GM12891 (cell line): Measurements from ENCODE around the gene CAMK1D.

Experiments
- POLR2A ChIP-seq: IDR thresholded peaks from 2 replicates; pipeline ENCODE4 v1.6.1; 2011; ENCODE audit warnings: low read depth, low read length, control low read depth
- SPI1 ChIP-seq: IDR thresholded peaks from 2 replicates; pipeline ENCODE4 v1.6.1; 2011; ENCODE audit warnings: low read depth, low read length, control low read depth
- TAF1 ChIP-seq: IDR thresholded peaks from 2 replicates; pipeline ENCODE4 v1.6.1; 2011; ENCODE audit warnings: low read depth, low read length, control low read depth

DNA sequence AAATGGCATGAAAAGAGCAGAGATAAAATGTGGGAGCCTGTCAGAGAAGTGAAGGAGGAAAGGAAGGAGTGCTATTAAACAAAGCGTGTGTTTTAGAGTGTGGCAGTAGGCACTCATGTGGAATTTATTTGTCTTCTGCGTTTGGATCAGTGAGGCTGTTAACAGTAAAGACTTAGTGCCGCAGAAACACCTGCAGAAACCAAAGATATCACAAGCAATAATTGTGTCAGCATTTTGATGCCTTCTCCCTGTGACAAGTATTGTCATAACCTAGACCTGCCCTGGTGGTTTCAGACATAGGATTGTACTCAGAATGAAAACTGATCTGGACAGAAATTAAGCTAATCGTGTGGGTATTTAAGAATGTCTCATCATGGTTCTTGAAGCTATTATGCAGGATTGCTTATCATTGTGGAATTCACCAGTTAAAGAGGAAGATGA lies 191.0 kb downstream of the CAMK1D start:
- TF ChIP-seq SPI1 = no peak
- no peak for TF ChIP-seq TAF1
- no peak for TF ChIP-seq POLR2A
